ENCODE measurements around the gene VPS39. TPM values are rescaled to one million over a fixed set of nuclear protein-coding genes. Genes with fewer than 3 reads are reported as not detected.
A peak's percentile ranks its signal among the peaks of the same experiment; 100 is the strongest.

VPS39 gene
- total and polyA plus RNA-seq, 9 of the 15 experiments (the other 6 are each of a cell fraction or from before 2014, with no cell fraction given), result 3.2 to 37.3 (median 21.8) TPM

DNA sequence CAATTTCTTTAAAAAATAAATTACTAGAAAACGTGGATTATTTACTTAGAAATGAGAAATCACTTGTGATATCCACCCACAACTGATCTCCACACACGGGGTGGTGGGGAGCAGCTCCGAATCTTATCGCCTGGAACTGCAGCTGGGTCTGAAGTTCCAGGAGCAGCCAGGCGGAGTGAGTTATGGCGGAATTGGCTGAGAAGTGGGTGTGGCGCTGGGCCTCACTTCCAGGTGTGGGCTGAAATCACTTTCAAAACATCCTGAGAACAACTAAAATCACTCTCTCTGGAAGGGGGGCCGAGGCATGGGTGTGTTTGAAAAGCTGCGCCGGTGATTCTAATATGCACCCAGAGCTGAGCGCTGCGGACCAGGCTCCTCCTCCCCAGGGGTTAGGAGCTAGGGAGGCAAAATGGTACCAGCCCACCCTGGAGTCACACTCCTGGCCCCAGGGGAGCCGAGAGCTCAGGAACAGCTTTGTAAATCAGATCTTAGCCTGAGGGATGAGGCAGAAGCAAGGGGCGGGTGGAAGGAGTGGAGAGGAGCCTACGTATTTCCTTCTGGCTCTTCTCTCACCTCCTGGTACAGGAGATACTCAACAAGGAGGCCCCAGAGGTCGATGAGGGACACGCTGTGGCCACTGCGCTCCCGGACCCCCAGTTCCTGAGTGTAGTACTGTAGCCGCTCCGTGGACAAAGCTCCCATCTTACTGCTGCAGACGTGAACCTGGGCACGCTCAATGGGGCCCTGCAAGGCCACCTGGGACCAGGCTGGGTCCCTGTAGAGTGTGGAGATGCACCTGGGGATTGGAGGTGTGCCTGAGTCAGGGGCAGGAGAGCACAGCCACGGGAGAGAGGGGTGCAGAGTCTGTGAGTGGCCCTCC is 61.3 kb downstream of the VPS39 start (continued):
- TF ChIP-seq, protein P1, sequence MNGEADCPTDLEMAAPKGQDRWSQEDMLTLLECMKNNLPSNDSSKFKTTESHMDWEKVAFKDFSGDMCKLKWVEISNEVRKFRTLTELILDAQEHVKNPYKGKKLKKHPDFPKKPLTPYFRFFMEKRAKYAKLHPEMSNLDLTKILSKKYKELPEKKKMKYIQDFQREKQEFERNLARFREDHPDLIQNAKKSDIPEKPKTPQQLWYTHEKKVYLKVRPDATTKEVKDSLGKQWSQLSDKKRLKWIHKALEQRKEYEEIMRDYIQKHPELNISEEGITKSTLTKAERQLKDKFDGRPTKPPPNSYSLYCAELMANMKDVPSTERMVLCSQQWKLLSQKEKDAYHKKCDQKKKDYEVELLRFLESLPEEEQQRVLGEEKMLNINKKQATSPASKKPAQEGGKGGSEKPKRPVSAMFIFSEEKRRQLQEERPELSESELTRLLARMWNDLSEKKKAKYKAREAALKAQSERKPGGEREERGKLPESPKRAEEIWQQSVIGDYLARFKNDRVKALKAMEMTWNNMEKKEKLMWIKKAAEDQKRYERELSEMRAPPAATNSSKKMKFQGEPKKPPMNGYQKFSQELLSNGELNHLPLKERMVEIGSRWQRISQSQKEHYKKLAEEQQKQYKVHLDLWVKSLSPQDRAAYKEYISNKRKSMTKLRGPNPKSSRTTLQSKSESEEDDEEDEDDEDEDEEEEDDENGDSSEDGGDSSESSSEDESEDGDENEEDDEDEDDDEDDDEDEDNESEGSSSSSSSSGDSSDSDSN (IDR thresholded peaks at IDR 0.05; ENCODE audit: borderline replicate concordance in 1 of 2, low read depth in 2 of 2, low read length in 2 of 2), result 0 out of 4 replicates have a peak, but pooled peaks of 1 of the 2 experiments have one; percentile 27
- no peak for TF ChIP-seq HDAC2 (IDR thresholded peaks at IDR 0.05)
- TF ChIP-seq NR2F6 (CRISPR knock-in tag; IDR thresholded peaks at IDR 0.05), result no peak
- TF ChIP-seq ZNF347 (CRISPR knock-in tag; IDR thresholded peaks at IDR 0.05; ENCODE audit: low read depth), result no peak
- peak; percentile 51 for TF ChIP-seq CBFA2T3 (IDR thresholded peaks at IDR 0.05)
- no peak for TF ChIP-seq HDGF (IDR thresholded peaks at IDR 0.05)
- TF ChIP-seq ZNF143 (CRISPR knock-in tag; IDR thresholded peaks at IDR 0.05), result no peak
- peak; percentile 72 for TF ChIP-seq MEIS2 (IDR thresholded peaks at IDR 0.05; ENCODE audit: partially characterized antibody)
- TF ChIP-seq RCOR1 (IDR thresholded peaks at IDR 0.05; ENCODE audit: borderline replicate concordance in 1 of 2, low read depth in 2 of 2, low read length in 2 of 2), result peak in 1 of 2 experiments; percentile 24; a peak in 1 of 4 replicates
- no peak for TF ChIP-seq LEF1 (IDR thresholded peaks at IDR 0.05)

All from K562 (cell line).